Smooth muscle cell (in vitro differentiated cells): ENCODE data around the gene DRD2. TPM values are rescaled to one million over a fixed set of nuclear protein-coding genes. Genes with fewer than 3 reads are reported as not detected.

Source experiments
- DNase-seq: peaks from one replicate; lab custom pipeline; 2025; ENCODE audit not compliant: unreplicated experiment; lab: John Stamatoyannopoulos, UW
- H2AFZ ChIP-seq: fragments of 200-600 bp; sonication (generic); 2 replicates; pipeline ENCODE4 v1.6.0; 2016; ENCODE audit warnings: antibody characterized with exemption, low read depth, mild to moderate bottlenecking
- H3F3A ChIP-seq: fragments of 200-600 bp; sonication (generic); 2 replicates; pipeline ENCODE4 v1.6.0; 2017; ENCODE audit warnings: antibody characterized with exemption, low read depth
- H3K27ac ChIP-seq: fragments of 200-600 bp; sonication (generic); 2 replicates; pipeline ENCODE4 v1.5.1; 2016; ENCODE audit warnings: low read depth, mild to moderate bottlenecking
- H3K27me3 ChIP-seq: fragments of 200-600 bp; sonication (generic); 2 replicates; pipeline ENCODE4 v1.6.1; 2016; ENCODE audit warnings: low read depth, mild to moderate bottlenecking
- H3K36me3 ChIP-seq: fragments of 200-600 bp; sonication (generic); 2 replicates; pipeline ENCODE4 v1.5.1; 2016; ENCODE audit warnings: low read depth
- H3K4me1 ChIP-seq: fragments of 200-600 bp; sonication (generic); 2 replicates; pipeline ENCODE4 v1.5.1; 2016; ENCODE audit warnings: low read depth
- H3K4me2 ChIP-seq: fragments of 200-600 bp; sonication (generic); 2 replicates; pipeline ENCODE4 v1.6.0; 2016; ENCODE audit warnings: mild to moderate bottlenecking
- H3K4me3 ChIP-seq: fragments of 200-600 bp; sonication (generic); 2 replicates; pipeline ENCODE4 v1.5.1; 2016; ENCODE audit warnings: mild to moderate bottlenecking
- H3K79me2 ChIP-seq: fragments of 200-600 bp; sonication (generic); 2 replicates; pipeline ENCODE4 v1.6.0; 2016; ENCODE audit warnings: low read depth, mild to moderate bottlenecking
- H3K9ac ChIP-seq: fragments of 200-600 bp; sonication (generic); 2 replicates; pipeline ENCODE4 v1.6.0; 2016; ENCODE audit warnings: low read depth
- H3K9me3 ChIP-seq: fragments of 200-600 bp; sonication (generic); replicated peaks from 2 replicates; pipeline ENCODE4 v1.5.1; 2016; ENCODE audit warnings: low read depth
- H4K20me1 ChIP-seq: fragments of 200-600 bp; sonication (generic); 2 replicates; pipeline ENCODE4 v1.6.0; 2016; ENCODE audit warnings: low read depth
- whole genome bisulfite sequencing: methylation state at CpG from one replicate; pipeline ENCODE4 v1.1.7; 2016; ENCODE audit warnings: low lambda C conversion rate; 5-methylcytosine and 5-hydroxymethylcytosine counted together
- polyA plus RNA-seq: library from polyadenylated mRNA; unstranded; fragments of >200 nt; fragmentation: Nextera tagmentation; extraction: Ambion mirVana; gene quantifications from 2 replicates; pipeline ENCODE4 v1.2.1, GENCODE V29; 2016
- total RNA-seq: library from RNA; depleted of rRNA; stranded (reverse); fragments of >200 nt; gene quantifications from 2 replicates; pipeline ENCODE4 v1.2.3, GENCODE V29; 2014
- TF ChIP-seq, protein P1 (sequence below): fragments of 200-600 bp; sonication (generic); IDR thresholded peaks from 2 replicates; pipeline ENCODE4 v1.5.1; 2017; ENCODE audit warnings: borderline replicate concordance, mild to moderate bottlenecking, antibody characterized with exemption; ENCODE audit not compliant: insufficient read depth, poor library complexity, severe bottlenecking

DRD2 gene
- total and polyA plus RNA-seq, 2 experiments from 2014 or later, result 0.57 to 0.72 TPM

DNA sequence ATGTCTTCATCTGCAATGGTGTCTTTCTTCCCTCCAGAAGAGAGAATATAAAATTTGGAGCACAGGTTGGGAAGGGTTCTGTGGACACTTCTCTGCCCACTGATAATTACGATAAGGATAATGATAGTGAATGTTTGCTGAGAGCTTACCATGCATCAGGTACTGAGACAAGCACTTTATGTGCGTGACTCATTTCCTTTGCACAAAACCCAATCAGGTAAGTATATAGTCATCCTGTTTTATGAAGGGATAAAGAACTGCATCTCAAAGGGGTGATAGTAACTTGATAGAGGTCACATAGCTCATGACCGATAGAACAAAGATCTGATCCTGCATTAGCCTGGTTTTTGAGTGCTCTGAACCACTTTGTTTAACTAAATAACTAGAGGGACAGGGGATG lies 9.4 kb downstream of the DRD2 start:
- H3K79me2 ChIP-seq, result no peaks in the 10 kb centered on the region
- H3K36me3 ChIP-seq, result no peaks in the 10 kb centered on the region
- peaks cover 31% of the 10 kb centered on the region for H3F3A ChIP-seq
- no peak overlapping the region for H3K9ac ChIP-seq
- WGBS, result 96% methylated on average over 3 of the region's 3 CpGs
- no peaks in the 10 kb centered on the region for H4K20me1 ChIP-seq
- H2AFZ ChIP-seq, result no peak overlapping the region
- no peak overlapping the region for H3K4me2 ChIP-seq
- no peak for DNase-seq
- TF ChIP-seq, protein P1, sequence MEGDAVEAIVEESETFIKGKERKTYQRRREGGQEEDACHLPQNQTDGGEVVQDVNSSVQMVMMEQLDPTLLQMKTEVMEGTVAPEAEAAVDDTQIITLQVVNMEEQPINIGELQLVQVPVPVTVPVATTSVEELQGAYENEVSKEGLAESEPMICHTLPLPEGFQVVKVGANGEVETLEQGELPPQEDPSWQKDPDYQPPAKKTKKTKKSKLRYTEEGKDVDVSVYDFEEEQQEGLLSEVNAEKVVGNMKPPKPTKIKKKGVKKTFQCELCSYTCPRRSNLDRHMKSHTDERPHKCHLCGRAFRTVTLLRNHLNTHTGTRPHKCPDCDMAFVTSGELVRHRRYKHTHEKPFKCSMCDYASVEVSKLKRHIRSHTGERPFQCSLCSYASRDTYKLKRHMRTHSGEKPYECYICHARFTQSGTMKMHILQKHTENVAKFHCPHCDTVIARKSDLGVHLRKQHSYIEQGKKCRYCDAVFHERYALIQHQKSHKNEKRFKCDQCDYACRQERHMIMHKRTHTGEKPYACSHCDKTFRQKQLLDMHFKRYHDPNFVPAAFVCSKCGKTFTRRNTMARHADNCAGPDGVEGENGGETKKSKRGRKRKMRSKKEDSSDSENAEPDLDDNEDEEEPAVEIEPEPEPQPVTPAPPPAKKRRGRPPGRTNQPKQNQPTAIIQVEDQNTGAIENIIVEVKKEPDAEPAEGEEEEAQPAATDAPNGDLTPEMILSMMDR, result no peak
- H3K27me3 ChIP-seq, result no peaks in the 10 kb centered on the region
- H3K4me1 ChIP-seq, result peaks cover 4% of the 10 kb centered on the region
- no peak overlapping the region for H3K27ac ChIP-seq
- H3K4me3 ChIP-seq, result no peak overlapping the region
- no peaks in the 10 kb centered on the region for H3K9me3 ChIP-seq

DNA sequence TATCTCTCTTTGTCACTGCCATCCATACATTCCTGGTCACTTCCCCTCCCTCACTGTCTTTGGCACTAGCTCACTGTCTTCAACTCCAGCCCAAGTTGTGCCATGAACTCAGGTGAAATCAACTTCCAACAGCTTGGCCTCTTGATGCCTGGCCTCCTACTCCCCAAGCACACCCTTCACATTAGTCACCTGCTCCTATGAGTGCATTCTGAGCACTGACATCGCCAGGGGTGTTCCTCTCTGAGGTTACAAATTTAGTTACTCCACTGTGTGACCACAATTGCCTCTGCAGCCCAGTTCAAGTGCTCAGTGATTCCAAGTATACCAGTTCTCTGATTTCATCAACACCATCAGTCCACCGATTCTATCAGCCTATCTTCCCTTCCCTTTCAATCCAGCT lies 10.8 kb downstream of the DRD2 start:
- TF ChIP-seq, protein P1, result no peak
- H3K27ac ChIP-seq, result no peak overlapping the region
- WGBS, result 82% methylated on average over 2 of the region's 2 CpGs

DNA sequence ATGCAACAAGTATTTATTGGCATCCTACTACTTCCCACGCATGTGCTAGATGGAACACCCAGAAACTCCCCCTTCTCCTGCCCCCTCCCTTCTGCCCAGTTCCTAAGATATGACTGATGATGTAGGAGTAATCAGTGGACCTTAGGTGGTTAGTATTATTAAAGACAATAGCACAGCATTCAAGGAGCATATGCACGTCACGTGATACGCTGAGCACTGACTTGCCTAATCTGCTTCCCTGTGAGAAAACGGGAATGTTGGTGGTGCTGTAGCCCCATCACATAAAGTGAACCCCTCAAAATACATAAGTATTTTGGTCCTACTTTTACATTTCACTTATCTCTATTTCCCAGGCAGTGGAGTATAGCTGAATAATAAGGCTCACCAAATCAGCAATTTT lies 12.4 kb downstream of the DRD2 start:
- Histone ChIP-seq H3K9ac (no peak overlapping the region), H2AFZ (no peak overlapping the region), H3F3A (peaks cover 11% of the 10 kb centered on the region), H4K20me1 (no peaks in the 10 kb centered on the region), H3K27me3 (peaks cover 12% of the 10 kb centered on the region), H3K4me1 (peaks cover 6% of the 10 kb centered on the region), H3K79me2 (no peaks in the 10 kb centered on the region), H3K4me2 (no peak overlapping the region), H3K4me3 (no peak overlapping the region), H3K27ac (no peak overlapping the region), H3K9me3 (no peaks in the 10 kb centered on the region), H3K36me3 (no peaks in the 10 kb centered on the region)
- TF ChIP-seq, protein P1, result no peak
- WGBS, result 88% methylated on average over 5 of the region's 5 CpGs
- DNase-seq, result no peak

More for the DNA sequence above, 10.8 kb downstream of the DRD2 start:
- no peak overlapping the region for H3K4me2 ChIP-seq
- H3K9ac ChIP-seq, result no peak overlapping the region
- H3F3A ChIP-seq, result peaks cover 25% of the 10 kb centered on the region
- H3K4me3 ChIP-seq, result no peak overlapping the region
- no peaks in the 10 kb centered on the region for H3K9me3 ChIP-seq
- no peak overlapping the region for H2AFZ ChIP-seq
- no peak for DNase-seq
- H3K4me1 ChIP-seq, result no peaks in the 10 kb centered on the region
- H3K27me3 ChIP-seq, result peaks cover 9% of the 10 kb centered on the region
- H3K79me2 ChIP-seq, result no peaks in the 10 kb centered on the region
- no peaks in the 10 kb centered on the region for H4K20me1 ChIP-seq
- H3K36me3 ChIP-seq, result no peaks in the 10 kb centered on the region

DNA sequence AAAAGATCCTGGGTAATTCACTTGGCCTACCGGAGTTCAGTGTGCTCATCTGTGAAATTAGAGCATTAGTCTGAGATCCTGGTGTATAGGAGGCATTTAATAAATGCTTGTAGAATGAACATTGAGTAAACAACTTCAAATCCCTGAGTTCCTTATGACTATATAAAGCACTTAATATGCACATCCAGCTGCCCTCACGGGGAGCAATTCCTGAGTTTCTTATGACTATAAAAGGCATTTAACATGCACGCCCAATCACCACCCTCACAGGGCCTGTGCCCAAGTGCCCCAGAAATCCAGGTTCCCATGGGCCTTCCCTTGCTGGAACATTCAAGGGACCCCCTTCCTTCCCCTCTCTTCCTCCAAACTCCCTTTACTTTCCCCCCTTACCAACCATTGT lies 13.6 kb downstream of the DRD2 start:
- H3K27ac ChIP-seq, result no peak overlapping the region
- H3K4me1 ChIP-seq, result peaks cover 9% of the 10 kb centered on the region
- H4K20me1 ChIP-seq, result no peaks in the 10 kb centered on the region
- no peaks in the 10 kb centered on the region for H3K79me2 ChIP-seq
- no peak overlapping the region for H2AFZ ChIP-seq
- H3K9ac ChIP-seq, result no peak overlapping the region
- no peak for DNase-seq
- TF ChIP-seq, protein P1, result no peak
- H3K9me3 ChIP-seq, result no peaks in the 10 kb centered on the region
- no peaks in the 10 kb centered on the region for H3K36me3 ChIP-seq
- H3K4me3 ChIP-seq, result no peak overlapping the region
- 76% methylated on average over 3 of the region's 3 CpGs for WGBS
- no peak overlapping the region for H3K4me2 ChIP-seq
- H3F3A ChIP-seq, result peaks cover 2% of the 10 kb centered on the region
- peaks cover 12% of the 10 kb centered on the region for H3K27me3 ChIP-seq
